Activated T-cell treated with anti-CD3 and anti-CD28 coated beads for 4 hours (primary cell): ENCODE data around the gene TECRL.

Source experiments
- DNase-seq: peaks from one replicate; pipeline ENCODE4 v3.0.0-alpha.2; 2020

Gene TECRL, protein sequence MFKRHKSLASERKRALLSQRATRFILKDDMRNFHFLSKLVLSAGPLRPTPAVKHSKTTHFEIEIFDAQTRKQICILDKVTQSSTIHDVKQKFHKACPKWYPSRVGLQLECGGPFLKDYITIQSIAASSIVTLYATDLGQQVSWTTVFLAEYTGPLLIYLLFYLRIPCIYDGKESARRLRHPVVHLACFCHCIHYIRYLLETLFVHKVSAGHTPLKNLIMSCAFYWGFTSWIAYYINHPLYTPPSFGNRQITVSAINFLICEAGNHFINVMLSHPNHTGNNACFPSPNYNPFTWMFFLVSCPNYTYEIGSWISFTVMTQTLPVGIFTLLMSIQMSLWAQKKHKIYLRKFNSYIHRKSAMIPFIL

DNA sequence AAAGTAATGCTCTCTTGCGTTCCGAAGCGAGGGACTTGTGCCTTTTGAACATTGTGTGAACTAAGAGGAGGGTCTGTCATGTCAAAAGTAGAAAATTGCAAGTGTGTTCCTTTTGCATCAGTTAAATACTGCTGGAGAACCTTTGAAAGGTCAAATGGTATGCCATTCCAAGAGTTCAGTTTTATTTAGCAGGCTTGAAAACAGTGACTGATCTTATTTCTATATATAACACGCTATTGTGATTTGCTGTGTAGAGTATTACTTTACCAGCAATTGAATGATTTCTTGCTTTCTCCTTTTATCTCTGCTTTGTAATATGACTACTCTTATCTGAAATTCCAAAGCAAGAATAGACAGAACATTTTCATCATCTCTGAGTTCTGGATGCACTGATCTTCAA is at the start of gene TECRL:
TECRL (minus strand) TSS at position 151 of the 400 bp plus-strand sequence; CDS start at position 52, 99 bp downstream.
- no peak for DNase-seq

DNA sequence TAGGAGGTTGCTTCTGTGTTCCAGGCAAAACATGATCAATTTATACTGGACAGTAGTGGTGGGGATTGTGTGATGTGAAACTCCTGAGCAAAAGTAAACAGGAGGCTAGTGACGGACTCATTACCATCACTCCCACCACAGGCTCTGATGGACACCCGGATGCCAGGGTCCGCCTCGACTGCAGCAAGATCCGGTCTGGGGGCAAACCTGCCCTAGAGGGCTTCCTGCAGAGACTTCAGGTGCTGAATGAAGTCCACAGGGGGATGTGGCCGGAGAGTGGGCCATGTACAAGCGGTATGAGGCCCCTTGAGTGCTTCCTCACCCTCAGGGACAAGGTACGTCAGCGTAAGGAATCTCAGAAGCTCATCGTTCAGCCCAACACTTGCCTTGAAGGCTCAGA is 23.4 kb upstream of the TECRL start:
- no peak for DNase-seq

DNA sequence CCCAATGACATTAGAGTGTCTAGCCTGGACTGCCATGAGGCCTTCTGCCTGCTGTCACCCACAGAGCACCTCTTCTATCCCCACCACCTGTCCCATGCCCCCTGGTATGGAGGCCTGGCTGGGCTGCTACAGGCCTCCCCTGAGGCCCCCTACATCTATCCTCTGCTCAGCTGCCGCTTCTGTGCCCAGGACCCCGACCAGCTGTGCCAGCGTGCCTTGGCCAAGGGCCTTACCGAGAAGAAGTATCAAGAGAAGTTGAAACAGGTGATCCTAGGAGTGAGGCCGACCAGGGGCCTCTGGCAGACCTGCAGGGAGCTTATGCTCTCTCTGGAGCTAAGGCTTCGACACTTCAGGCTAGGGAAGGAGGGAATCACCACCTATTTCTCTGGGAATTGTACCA is 21.7 kb upstream of the TECRL start:
- no peak for DNase-seq

DNA sequence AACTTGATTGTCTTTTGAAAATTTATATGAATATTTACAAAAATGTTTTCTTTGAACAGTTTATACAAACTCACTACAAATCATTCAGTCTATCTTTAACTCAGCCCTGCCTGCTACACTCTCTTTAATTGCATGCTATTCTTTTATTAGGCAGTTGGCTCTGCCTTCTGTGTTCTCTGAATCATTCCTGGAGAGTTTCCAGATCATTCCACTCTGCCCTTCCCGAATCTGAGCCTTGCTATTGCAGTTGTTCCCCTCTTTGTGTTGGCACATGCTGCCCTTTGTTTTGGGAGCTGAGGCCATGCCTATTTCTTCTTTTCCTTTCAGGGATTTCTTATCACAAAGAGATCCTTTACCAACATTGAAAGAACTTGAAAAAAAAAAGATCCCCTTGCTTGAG is 8.7 kb upstream of the TECRL start:
- DNase-seq = no peak

DNA sequence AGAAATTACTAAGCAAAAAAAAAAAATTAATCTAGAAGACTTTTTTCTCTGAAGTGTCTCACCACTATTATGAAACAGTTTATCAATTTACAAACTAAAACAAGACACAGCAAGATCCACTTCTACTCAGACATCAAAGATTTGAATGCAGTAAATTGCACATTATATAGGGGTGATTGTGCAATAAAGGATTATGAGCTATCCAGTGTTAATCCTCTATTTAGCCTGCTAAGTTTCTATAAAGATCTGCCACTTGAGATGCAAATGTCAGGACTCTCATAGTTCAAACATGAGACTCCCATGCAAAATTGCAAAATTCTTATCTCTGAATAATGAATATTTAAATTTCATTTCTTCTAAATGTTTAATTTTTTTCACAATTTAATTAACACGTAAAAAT is 2.2 kb downstream of the TECRL start:
- DNase-seq = no peak

DNA sequence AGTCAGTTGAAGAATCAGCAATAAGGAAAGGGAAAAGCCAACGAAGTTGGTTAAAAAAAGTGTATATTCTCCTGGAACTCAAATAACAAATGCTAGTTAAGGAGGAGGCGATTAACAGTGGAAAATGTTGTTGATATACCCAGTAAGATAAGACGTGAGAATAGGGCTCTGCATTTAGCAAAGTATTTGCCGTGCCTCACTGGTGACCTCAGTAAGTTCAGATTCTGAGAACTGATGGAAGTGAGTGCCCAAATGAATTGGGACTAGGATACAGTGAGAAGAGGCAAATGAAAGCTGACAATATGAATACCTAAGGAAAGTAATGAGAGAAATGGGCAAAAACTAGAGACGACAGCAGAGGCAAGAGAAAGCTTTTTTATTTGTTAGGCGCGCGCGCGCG is 3.5 kb downstream of the TECRL start:
- no peak for DNase-seq

DNA sequence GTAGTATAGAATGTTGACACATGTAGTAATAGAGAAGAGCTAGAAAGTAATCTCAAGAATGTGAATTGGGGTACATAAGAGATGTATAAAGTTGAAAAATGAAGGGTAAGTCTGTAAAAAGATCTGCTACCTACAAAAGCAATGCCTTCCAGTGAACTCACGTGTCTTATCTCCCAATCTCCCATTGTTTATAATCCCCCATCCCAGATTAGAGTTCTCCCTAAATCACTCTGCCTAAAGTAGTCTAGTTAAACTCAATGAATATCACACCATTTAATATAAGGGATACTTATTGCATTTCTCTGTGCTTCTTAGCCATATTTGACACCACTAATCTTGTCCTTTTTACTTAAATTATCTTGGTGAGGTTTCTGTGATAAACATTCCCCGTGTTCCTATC is 6.6 kb downstream of the TECRL start:
- no peak for DNase-seq

DNA sequence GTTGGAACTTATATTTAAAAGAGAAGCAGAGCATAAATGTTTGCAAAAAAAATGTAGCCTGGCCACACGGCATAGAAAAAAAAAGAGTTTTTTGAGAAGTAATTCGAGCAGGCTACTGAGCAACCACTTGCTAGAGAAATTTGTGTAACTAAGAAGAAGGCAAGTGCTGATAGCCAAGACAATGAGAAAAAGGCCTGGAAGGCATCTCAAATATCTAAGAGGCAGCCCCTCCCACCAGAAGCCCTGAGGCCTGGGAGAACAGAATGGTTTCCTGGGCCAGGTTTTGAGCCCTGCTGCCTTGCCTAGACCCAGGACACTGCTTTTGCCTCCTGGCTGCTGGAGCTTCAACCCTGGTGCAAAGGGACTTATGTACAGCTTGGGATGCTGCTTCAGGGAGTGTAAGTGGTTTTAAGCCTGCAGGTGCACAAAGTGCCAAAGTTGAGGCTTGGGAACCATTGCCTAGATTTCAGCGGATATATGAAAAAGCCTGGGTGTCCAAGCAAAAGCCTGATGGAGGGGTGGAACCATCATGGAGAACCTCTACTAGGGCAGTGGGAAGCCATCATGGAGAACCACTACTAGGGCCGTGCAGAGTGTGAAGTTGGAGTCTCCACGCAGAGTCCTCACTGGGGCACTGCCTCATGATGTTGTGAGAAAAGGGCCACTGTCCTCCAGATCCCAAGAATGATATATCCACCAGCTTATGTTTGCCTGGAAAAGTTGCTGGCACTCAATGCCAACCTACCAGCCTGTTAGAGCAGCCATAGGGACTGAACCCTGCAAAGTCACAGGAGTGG is 9.7 kb downstream of the TECRL start:
- no peak for DNase-seq

DNA sequence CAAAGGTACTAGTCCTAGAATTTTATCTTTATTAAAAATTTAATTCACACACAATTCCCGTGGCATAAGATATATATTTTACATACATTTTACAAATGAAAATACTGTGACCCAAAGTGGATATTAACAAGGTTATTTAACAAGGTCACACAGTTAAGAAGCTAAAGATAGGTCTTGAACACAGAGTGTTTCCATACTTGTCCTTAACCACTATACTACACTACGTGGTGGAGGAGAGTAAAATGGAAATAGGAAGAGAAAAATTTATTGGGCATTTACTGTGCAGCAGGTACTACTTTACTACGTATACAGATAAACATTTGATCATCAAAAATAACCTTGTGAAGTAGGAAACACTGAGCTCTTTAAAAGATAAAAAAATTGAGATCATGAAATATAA is 14.8 kb downstream of the TECRL start:
- no peak for DNase-seq

DNA sequence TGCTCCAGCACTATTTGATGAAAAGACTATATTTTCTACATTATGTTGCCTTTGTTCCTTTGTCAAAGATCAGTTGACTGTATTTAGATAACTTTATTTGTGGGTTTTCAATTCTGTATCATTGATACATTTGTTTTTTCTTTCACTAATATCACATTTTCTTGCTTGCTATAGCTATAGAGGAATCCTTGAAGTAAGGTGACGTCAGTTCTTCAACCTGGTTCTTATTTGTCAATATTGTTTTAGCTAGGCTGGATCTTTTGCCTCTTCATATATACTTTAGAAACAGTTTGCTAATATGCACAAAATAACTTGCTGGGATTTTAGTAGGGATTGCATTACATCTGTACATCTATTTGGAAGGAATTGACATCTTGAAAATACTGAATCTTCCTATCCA is 21.0 kb downstream of the TECRL start:
- no peak for DNase-seq

DNA sequence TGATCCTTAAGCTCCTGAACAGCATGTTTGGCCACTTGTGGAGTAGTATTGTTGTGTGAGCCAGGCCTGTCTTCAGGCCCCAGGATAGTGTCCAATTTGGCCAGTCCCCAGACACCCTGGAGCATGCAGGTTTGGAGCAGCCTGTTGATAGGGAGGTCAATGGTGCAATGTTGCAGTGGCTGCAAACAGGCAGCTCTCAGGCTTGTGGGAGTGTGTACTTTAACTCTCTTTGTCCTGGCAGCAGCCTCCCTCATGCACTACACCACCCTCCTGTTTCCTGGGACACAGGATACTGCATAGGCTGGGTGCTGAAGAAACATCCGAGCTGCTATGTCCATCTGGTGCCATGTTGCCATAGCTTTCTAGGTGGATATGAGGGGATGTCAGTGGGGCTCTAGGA is 24.0 kb downstream of the TECRL start:
- no peak for DNase-seq

DNA sequence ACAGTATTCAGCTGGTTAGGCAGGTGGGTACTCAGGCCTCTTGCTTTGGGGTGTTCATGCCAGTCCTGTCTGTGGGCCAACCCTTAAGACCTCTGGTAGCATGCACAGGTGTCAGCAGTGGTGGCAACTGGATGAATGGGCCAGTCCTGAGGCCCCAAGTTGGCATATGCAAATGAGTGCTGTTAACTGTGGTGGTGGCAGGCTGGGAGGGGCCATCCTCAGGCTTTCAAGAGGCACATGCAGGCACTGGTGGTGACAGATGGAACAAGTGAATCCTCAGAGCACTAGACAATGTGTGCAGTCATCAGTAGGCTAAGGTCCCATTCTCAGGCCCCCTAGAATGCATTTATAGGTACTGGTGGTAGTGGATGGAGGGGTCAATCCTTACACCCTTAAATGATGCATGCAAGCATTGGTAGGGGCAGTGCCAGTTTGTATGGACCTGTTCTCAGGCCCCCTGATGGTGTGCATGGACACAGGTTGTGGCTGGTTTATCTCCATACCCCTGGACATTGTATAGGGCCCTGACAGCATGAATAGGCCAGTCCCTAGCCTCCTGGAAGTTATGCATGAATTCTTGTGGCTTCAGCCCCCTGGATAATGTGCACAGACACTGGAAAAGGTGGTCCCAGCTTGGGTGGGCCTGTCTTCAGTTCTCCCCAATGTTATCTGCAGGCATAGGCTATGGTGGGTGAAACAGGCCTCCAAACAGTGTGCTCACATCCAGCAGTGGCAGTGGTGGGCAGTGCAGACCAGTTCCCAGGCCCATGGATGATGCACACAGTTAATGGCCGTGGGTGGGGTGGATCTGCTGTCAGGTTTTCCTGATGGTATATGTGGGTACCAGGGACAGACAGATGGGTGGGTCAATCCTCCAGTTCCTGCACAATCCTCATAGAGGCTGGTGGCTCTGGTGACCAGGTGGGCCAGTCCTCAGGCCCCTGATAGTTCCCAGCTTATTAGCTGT is 24.7 kb downstream of the TECRL start:
- no peak for DNase-seq

DNA sequence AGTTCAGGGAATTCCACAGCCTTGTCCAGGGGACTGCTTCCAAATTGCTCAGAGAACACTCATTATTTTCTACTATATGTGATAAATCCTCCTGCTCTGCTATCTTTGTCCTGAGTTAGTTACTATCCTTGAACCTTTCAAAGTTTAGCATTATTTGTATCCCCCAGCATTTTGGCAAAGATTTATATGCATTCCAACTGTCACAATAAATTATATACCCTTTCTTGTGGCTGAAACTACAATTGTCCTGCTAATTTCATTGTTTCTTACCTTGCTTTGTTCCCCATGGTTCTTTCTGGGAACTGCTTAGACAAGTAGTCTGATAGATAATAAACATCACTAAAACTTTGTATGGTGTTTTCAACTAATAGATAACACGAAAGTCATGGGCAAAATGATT is 40.5 kb downstream of the TECRL start:
- DNase-seq = no peak

DNA sequence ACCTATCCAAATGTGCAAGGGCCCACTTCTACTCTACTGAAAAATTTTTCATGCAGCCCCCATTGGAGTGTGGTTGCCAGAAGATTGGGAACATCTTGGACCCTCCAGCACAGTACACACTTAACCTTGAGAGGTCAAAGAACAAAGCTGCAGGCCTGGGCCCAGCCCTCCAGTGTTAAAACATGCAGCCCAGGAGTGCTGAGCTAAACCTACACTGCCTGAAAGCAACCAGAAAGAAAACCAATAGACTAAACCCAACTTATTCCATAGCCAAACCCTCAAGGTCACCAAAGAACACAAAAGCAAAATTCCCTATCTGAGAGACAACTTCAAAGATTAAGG is 47.9 kb downstream of the TECRL start:
- DNase-seq = no peak

DNA sequence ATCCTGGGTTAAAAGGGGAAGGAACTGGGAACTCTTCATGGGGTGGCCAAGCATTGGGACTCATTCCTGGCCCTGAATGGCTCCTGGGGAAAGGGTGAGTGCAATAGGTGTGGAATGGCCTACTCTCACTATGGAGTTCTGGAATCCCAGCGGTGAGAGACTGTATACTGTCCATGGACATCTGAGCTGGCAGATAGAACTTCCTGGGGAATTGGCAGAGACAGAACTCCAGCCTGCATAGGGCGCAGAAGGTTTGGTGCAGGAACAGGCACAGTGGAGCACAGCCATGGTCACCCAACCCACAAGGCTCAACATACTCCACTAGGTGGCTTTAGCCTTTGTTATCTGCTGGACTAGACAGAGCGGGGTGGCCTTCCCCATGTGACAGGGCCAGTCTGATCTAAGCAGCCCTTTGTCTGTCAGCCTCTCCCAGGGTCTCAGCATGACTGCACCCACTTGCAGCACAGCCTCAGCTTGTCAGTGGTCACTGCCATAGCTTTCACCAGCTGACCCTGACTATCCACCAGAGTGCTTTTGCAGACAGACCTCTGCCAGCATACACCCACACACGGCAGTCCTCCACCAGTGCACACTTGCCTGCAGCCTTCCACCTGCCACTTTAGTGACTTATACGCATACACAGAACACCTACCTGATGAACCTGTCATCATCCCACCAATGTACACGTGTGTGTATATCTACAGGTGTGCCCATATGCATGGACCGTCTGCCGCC is 48.4 kb downstream of the TECRL start:
- DNase-seq = no peak

DNA sequence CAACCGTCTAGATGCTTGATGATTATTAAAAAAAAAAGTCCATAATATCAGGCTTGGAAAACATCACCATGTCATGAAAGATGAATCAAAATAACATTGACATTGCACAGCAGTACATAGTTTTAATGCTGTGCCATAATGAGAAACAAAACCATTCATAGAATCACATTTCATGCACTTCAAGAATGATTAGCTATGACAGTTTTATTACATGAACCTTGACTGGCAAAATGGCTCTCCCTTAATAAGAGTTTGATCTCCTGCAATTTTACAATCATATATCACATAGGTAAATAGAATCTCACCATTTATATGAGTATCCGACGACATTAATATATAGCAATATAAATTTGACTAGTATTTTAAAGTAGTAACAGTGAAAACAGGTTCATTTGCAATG is 49.8 kb downstream of the TECRL start:
- no peak for DNase-seq

DNA sequence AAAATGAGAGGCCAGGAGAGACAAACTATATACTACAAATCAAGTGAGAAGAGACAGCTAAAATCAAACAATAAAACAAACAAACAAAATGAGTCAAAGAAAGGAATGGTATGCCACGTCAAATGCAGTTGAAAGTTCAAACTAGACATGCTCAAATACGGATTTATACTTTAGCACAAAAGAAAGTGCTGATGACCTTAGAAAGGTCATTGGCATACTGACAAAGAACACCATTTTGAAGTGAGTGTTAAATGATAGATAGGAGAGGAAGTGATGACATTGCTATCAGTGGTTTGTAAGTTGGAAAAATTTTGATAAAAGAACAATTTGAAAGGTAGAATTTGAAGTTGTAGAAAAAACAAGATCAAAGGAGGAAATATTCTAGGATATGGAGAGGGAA is 55.3 kb downstream of the TECRL start:
- no peak for DNase-seq

DNA sequence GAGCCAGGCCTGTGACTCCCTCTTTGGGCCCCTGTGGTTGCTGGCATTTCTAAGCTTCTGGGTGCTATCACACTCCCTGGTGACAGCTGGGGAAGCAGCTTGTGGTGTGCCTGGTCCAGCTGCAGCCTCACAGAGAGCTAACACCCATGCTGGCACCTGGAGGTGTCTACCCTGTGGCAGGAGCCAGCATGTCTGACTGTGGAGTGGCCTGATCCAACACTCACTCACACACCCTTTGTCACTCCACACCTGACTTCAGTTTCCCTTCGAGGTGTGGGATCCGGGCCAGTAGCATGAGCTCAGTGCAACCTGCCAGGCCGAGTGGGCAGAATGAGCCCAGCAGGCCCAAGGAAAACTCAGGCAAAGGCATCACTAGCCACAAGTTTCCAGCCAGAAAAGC is 67.5 kb downstream of the TECRL start:
- no peak for DNase-seq

DNA sequence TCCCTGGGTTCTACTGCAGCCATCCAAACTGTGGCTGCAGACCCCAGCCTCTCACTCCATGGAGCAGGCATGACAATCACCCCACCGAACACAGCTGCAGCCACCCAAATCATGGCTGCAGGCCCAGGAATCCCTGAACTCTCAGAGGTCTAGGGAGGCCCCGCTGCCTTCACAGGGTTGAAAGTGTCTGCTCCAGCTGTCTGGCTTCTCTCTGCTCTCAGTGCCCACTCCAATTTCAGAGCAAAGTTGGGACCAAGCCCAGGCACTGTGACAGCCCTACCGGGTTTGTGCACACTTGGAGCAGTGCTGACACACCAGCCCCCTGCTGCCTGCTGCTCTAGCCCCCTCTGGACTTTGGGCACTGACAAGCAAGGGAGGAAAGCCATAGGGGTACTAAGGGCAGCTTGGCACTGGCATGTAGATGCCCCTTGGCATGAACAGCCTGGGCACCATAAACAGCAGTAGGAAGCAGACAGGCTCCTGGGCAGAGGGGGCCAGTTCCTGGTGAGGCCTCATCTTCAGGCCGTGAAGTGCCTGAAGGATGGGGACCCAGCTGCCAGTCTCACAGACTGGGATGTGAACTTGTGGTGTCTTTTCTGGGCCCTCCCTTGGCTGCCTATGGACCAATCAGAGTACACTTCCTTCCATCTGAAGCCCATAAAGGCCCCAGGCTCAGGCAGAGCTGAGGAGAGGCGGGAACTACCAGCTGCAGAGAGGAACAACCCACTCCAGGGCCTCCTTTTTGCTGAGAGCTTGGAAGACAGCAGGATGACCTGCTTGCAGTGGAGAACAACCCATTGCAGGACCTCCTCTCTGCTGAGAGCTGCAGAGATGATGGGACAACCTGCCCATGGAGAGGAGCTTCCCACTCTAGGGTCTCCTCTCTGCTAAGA is 68.8 kb downstream of the TECRL start:
- no peak for DNase-seq

DNA sequence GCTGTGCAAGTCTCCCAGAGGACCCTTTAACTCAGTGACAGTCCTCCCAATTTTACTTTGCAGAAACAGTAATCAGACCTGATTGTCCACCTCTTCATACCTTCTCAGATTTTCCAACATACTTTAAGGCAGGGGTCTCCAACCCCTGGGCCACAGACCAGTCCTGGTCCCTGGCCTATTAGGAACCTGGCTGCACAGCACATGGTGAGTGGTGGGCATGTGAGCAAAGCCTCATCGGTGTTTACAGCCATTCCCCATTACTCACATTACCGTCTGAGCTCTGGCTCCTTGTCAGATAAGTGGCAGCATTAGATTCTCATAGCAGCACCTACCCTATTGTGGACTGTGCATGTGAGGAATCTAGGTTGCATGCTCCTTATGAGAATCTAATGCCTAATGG is 74.3 kb downstream of the TECRL start:
- no peak for DNase-seq

DNA sequence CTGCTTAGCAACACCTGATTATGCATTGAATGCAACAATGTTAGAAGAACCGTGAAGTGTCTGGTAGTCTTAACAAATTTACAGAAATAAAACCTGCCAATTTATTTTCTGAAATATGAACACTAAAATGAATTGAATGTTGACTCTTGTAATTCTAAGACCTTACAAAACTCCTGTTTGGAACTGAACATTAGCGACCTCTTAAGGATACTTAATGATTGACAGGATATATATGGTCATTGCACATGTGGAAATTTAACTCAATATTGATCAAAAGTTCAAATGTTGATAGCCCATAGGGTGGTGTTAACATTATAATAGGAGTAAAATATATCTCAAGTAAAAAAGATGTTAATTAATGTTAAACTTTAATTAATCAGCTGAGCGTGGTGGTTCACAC is 79.1 kb downstream of the TECRL start:
- no peak for DNase-seq

DNA sequence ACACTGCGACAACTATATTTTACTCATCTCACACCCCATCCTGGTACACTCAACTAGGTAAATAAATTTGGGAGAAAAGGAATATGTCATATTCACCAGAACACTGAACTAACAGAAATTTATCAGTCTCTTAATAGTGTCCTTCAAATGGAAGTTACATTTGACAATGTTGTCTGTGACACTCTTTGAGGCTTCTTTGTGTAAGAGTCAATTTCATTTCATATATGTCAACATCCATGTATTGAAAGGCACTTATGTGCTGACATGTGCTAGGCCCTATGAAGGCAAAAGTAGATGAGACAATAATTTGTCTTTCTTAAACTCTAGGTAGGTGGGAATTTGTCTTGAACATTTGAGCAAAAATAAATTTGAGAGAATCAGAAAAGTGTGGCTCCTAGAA is 82.0 kb downstream of the TECRL start:
- no peak for DNase-seq
